ENCODE results near the gene BTBD1.

Gene BTBD1

GRCh38 chr15:83014205-83014653 is 52.8 kb downstream of the BTBD1 start:
- H4K8ac ChIP-seq (ENCODE audit: low read depth, low read length), result no peak overlapping the region
- H3K14ac ChIP-seq (ENCODE audit: low read length), result no peak overlapping the region
- H4K91ac ChIP-seq (ENCODE audit: low read depth, low read length), result no peak overlapping the region
- H3K79me2 ChIP-seq (ENCODE audit: control insufficient read depth, insufficient read depth, low read length, poor library complexity), result peaks cover 7% of the 10 kb centered on the region
- H2AK5ac ChIP-seq (ENCODE audit: low read length), result no peak overlapping the region
- no CpG with 5 or more reads among the region's 5 CpGs for WGBS (ENCODE audit: extremely low coverage, insufficient coverage, insufficient read length)
- DNase-seq, result no peak
- H3K79me1 ChIP-seq (ENCODE audit: low read length), result peaks cover 11% of the 10 kb centered on the region
- H2BK120ac ChIP-seq (ENCODE audit: insufficient read depth, low read length, poor library complexity), result no peak overlapping the region
- H3K4me1 ChIP-seq (ENCODE audit: control insufficient read depth in 1 of 2, insufficient read depth in 2 of 2, low read length in 2 of 2), result peaks cover 5 to 9% of the 10 kb centered on the region in 2 experiments
- H2BK5ac ChIP-seq (ENCODE audit: low read depth, low read length, poor library complexity), result no peak overlapping the region
- no peak overlapping the region for H3K9ac ChIP-seq (ENCODE audit: low read length)
- no peak overlapping the region for H3K27ac ChIP-seq (ENCODE audit: low read depth, low read length)
- no peak overlapping the region for H3K4me2 ChIP-seq (ENCODE audit: low read length)
- H3K9me3 ChIP-seq (ENCODE audit: insufficient read depth, low read depth, low read length), result peaks cover 2% of the 10 kb centered on the region
- no peaks in the 10 kb centered on the region for H3K27me3 ChIP-seq (ENCODE audit: insufficient read depth, low read length)
- H2BK12ac ChIP-seq (ENCODE audit: low read length), result no peak overlapping the region
- no peak overlapping the region for H4K12ac ChIP-seq (ENCODE audit: low read depth, low read length)
- no peak overlapping the region for H2AFZ ChIP-seq (ENCODE audit: insufficient read depth, low read length, poor library complexity)
- no peak overlapping the region for H3K18ac ChIP-seq (ENCODE audit: low read length)
- H3K23ac ChIP-seq (ENCODE audit: low read length), result no peak overlapping the region
- H3K4ac ChIP-seq (ENCODE audit: low read depth, low read length), result no peak overlapping the region
- H3K36me3 ChIP-seq (ENCODE audit: control insufficient read depth in 1 of 2, insufficient read depth in 2 of 2, low read length in 2 of 2), result peaks cover 4 to 12% of the 10 kb centered on the region in 2 experiments
- no peak overlapping the region for H3K4me3 ChIP-seq (ENCODE audit: low read depth, low read length)

- Histone ChIP-seq H2BK5ac (ENCODE audit: low read depth, low read length, poor library complexity) (no peak overlapping the region), H2BK12ac (ENCODE audit: low read length) (no peak overlapping the region), H3K4me2 (ENCODE audit: low read length) (no peak overlapping the region), H3K18ac (ENCODE audit: low read length) (no peak overlapping the region), H4K8ac (ENCODE audit: low read depth, low read length) (no peak overlapping the region), H3K4me3 (ENCODE audit: low read depth, low read length) (no peak overlapping the region), H3K79me2 (ENCODE audit: control insufficient read depth, insufficient read depth, low read length, poor library complexity) (peaks cover 7% of the 10 kb centered on the region), H2BK120ac (ENCODE audit: insufficient read depth, low read length, poor library complexity) (no peak overlapping the region), H4K91ac (ENCODE audit: low read depth, low read length) (no peak overlapping the region), H3K27ac (ENCODE audit: low read depth, low read length) (no peak overlapping the region), H3K27me3 (ENCODE audit: insufficient read depth, low read length) (no peaks in the 10 kb centered on the region), H3K14ac (ENCODE audit: low read length) (no peak overlapping the region), H2AK5ac (ENCODE audit: low read length) (no peak overlapping the region), H3K4me1 (ENCODE audit: control insufficient read depth in 1 of 2, insufficient read depth in 2 of 2, low read length in 2 of 2) (peaks cover 5 to 9% of the 10 kb centered on the region in 2 experiments), H3K9ac (ENCODE audit: low read length) (no peak overlapping the region), H2AFZ (ENCODE audit: insufficient read depth, low read length, poor library complexity) (no peak overlapping the region), H3K36me3 (ENCODE audit: control insufficient read depth in 1 of 2, insufficient read depth in 2 of 2, low read length in 2 of 2) (peaks cover 10 to 15% of the 10 kb centered on the region in 2 experiments), H3K9me3 (ENCODE audit: insufficient read depth, low read depth, low read length) (peaks cover 2% of the 10 kb centered on the region), H3K4ac (ENCODE audit: low read depth, low read length) (no peak overlapping the region), H3K23ac (ENCODE audit: low read length) (no peak overlapping the region), H4K12ac (ENCODE audit: low read depth, low read length) (no peak overlapping the region), H3K79me1 (ENCODE audit: low read length) (peaks cover 11% of the 10 kb centered on the region)
- DNase-seq, result no peak
- no CpG with 5 or more reads among the region's 6 CpGs for WGBS (ENCODE audit: extremely low coverage, insufficient coverage, insufficient read length)
Measured at GRCh38 chr15:83012636-83013035, 54.4 kb downstream of the BTBD1 start.

DNA sequence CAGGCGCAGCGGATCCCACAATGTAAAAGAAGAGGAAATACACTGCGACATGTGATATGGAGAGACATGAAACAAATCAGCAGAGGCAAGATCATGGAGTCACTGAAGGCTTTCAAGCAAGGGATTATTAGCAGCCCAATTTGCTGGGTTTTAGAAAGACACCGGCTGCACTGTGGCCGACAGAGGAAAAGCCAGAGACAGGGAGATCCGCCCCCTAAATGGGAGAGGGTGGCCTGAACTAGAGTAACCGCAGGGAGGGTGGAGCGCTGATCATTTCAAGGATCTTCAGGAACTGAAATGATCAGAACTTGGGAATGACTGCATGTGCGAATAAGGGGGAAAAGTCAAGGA is 55.0 kb downstream of the BTBD1 start:
- no peak overlapping the region for H2BK5ac ChIP-seq (ENCODE audit: low read depth, low read length, poor library complexity)
- peak overlapping the region; percentile 25 for H3K9ac ChIP-seq (ENCODE audit: low read length)
- no peak for DNase-seq
- peak overlapping the region; percentile 99 for H4K8ac ChIP-seq (ENCODE audit: low read depth, low read length)
- H3K9me3 ChIP-seq (ENCODE audit: insufficient read depth, low read depth, low read length), result peaks cover 2% of the 10 kb centered on the region
- peaks cover 7% of the 10 kb centered on the region for H3K79me2 ChIP-seq (ENCODE audit: control insufficient read depth, insufficient read depth, low read length, poor library complexity)
- H4K12ac ChIP-seq (ENCODE audit: low read depth, low read length), result peak overlapping the region; percentile 99
- no peaks in the 10 kb centered on the region for H3K27me3 ChIP-seq (ENCODE audit: insufficient read depth, low read length)
- peak overlapping the region; percentile 94 for H3K14ac ChIP-seq (ENCODE audit: low read length)
- peak overlapping the region; percentile 86 for H4K91ac ChIP-seq (ENCODE audit: low read depth, low read length)
- peak overlapping the region; percentile 62 for H3K4ac ChIP-seq (ENCODE audit: low read depth, low read length)
- no CpG with 5 or more reads among the region's 9 CpGs for WGBS (ENCODE audit: extremely low coverage, insufficient coverage, insufficient read length)
- H3K36me3 ChIP-seq (ENCODE audit: control insufficient read depth in 1 of 2, insufficient read depth in 2 of 2, low read length in 2 of 2), result peaks cover 10 to 16% of the 10 kb centered on the region in 2 experiments
- no peak overlapping the region for H3K23ac ChIP-seq (ENCODE audit: low read length)
- H3K27ac ChIP-seq (ENCODE audit: low read depth, low read length), result no peak overlapping the region
- peak overlapping the region; percentile 0 for H2BK120ac ChIP-seq (ENCODE audit: insufficient read depth, low read length, poor library complexity)
- peak overlapping the region; percentile 19 for H3K18ac ChIP-seq (ENCODE audit: low read length)
- H3K4me2 ChIP-seq (ENCODE audit: low read length), result peak overlapping the region; percentile 56
- peak overlapping the region; percentile 70 for H2AK5ac ChIP-seq (ENCODE audit: low read length)
- peaks cover 5 to 9% of the 10 kb centered on the region in 2 experiments for H3K4me1 ChIP-seq (ENCODE audit: control insufficient read depth in 1 of 2, insufficient read depth in 2 of 2, low read length in 2 of 2)
- no peak overlapping the region for H2BK12ac ChIP-seq (ENCODE audit: low read length)
- H3K4me3 ChIP-seq (ENCODE audit: low read depth, low read length), result no peak overlapping the region
- H2AFZ ChIP-seq (ENCODE audit: insufficient read depth, low read length, poor library complexity), result peak overlapping the region; percentile 86
- H3K79me1 ChIP-seq (ENCODE audit: low read length), result peaks cover 11% of the 10 kb centered on the region

DNA sequence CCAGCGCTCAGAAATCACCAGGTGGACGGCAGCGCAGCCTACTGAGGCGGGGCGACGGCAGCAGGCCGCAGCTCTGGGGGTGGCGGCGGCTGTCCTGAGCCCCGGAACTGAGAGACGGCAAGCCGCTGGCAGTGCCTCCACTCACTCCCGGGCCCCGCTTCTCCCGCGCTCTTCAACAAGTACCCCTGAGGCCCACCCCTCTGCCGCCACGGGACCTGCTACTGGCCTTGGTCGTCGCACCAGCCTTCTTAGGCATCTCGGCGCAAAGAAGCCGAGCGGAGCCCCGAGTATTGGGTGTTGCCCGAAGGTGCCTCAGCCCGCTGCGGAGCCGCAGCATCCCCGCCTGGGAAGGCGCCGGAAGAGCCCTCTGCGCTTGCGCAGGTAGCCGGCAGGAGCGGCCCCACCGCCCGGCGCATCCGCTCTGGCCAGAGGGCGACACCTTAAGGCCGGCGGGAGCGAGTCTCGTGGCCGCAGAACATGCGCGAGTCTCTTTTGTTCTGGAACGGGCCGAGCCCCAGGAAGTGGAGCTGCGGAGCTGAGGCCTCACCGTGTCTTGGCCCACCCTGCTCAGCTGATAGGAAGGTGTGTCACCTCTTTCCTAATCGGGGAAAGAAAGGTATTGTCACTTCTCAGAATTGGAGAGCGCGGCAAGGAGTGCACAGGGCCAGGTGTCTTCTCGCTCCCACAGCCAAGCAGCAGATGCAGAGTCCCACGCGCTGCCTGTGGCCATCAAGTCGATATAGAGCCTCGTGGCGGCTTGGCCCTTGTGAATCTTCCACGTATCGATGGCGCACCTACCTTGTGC is 55.6 kb downstream of the BTBD1 start, which contains the start of gene C15orf40:
Gene C15orf40, minus strand, starts transcription at position 369 of the 805 bp plus-strand sequence. Its CDS starts 32 bp downstream, at position 337.
- H3K4me2 ChIP-seq (ENCODE audit: low read length), result peak within 1 kb of the TSS; percentile 90
- peak within 1 kb of the TSS; percentile 94 for H3K14ac ChIP-seq (ENCODE audit: low read length)
- no peak within 1 kb of the TSS for H2BK12ac ChIP-seq (ENCODE audit: low read length)
- peaks cover 7% of the 10 kb centered on the region for H3K79me2 ChIP-seq (ENCODE audit: control insufficient read depth, insufficient read depth, low read length, poor library complexity)
- no CpG with 5 or more reads among the region's 64 CpGs for WGBS (ENCODE audit: extremely low coverage, insufficient coverage, insufficient read length)
- H3K79me1 ChIP-seq (ENCODE audit: low read length), result peaks cover 11% of the 10 kb centered on the region
- H3K23ac ChIP-seq (ENCODE audit: low read length), result no peak within 1 kb of the TSS
- H3K4me1 ChIP-seq (ENCODE audit: control insufficient read depth in 1 of 2, insufficient read depth in 2 of 2, low read length in 2 of 2), result peaks cover 5 to 9% of the 10 kb centered on the region in 2 experiments
- H2BK5ac ChIP-seq (ENCODE audit: low read depth, low read length, poor library complexity), result peak within 1 kb of the TSS; percentile 2
- H3K36me3 ChIP-seq (ENCODE audit: control insufficient read depth in 1 of 2, insufficient read depth in 2 of 2, low read length in 2 of 2), result peaks cover 10 to 19% of the 10 kb centered on the region in 2 experiments
- peak within 1 kb of the TSS; percentile 96 for H3K4me3 ChIP-seq (ENCODE audit: low read depth, low read length)
- H4K91ac ChIP-seq (ENCODE audit: low read depth, low read length), result peak within 1 kb of the TSS; percentile 86
- peak within 1 kb of the TSS; percentile 92 for H3K9ac ChIP-seq (ENCODE audit: low read length)
- peak within 1 kb of the TSS; percentile 86 for H2AFZ ChIP-seq (ENCODE audit: insufficient read depth, low read length, poor library complexity)
- peak within 1 kb of the TSS; percentile 99 for H4K8ac ChIP-seq (ENCODE audit: low read depth, low read length)
- H3K9me3 ChIP-seq (ENCODE audit: insufficient read depth, low read depth, low read length), result peaks cover 2% of the 10 kb centered on the region
- H2AK5ac ChIP-seq (ENCODE audit: low read length), result peak within 1 kb of the TSS; percentile 70
- peak within 1 kb of the TSS; percentile 62 for H3K4ac ChIP-seq (ENCODE audit: low read depth, low read length)
- DNase-seq, result peak; percentile 93 to 96
- peak within 1 kb of the TSS; percentile 9 for H2BK120ac ChIP-seq (ENCODE audit: insufficient read depth, low read length, poor library complexity)
- H3K27ac ChIP-seq (ENCODE audit: low read depth, low read length), result no peak within 1 kb of the TSS
- peak within 1 kb of the TSS; percentile 42 for H3K18ac ChIP-seq (ENCODE audit: low read length)
- H3K27me3 ChIP-seq (ENCODE audit: insufficient read depth, low read length), result no peaks in the 10 kb centered on the region
- peak within 1 kb of the TSS; percentile 99 for H4K12ac ChIP-seq (ENCODE audit: low read depth, low read length)

All from trophoblast cell (in vitro differentiated cells and primary cell).